GM18511 (cell line): ENCODE measurements around the gene RPL28.

ENCODE experiments used
- ATAC-seq: cut with Tn5 transposase; IDR thresholded peaks from one replicate; pipeline ENCODE4 v1.9.1; 2021; ENCODE audit warnings: mild to moderate bottlenecking, moderate library complexity; ENCODE audit not compliant: unreplicated experiment

Gene RPL28

DNA sequence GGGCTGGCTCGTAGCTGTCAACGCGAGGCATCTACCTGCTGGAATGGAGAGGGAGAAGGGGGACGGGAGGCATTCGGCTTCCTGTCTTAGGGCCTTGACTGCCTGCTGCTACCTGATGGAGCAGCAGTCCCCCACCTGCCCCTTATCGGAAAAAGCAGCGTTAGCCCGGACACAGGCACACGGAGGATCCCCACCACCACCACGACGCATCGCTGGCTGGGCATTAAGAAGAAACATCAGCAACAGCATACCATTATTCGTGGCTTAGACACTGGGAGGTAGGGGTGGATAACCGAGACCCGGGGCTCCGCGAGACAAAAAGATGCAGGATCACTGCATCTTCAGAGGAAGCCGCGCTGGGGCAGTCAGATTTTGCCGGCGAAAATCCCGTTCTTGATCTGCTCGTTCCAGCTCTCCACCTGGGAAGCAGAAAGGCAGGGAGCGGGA lies 32.4 kb upstream of the RPL28 start:
- ATAC-seq = no peak

GRCh38 chr19:55353803-55354697 lies 31.7 kb upstream of the RPL28 start:
- no peak for ATAC-seq

GRCh38 chr19:55354698-55355212 lies 31.0 kb upstream of the RPL28 start, which contains the start of gene COX6B2:
COX6B2 (minus strand) TSS chr19:55354719; CDS start chr19:55354521, 198 bp downstream.
- ATAC-seq = no peak

- no peak for ATAC-seq
Measured at GRCh38 chr19:55355213-55355821, 30.4 kb upstream of the RPL28 start.

DNA sequence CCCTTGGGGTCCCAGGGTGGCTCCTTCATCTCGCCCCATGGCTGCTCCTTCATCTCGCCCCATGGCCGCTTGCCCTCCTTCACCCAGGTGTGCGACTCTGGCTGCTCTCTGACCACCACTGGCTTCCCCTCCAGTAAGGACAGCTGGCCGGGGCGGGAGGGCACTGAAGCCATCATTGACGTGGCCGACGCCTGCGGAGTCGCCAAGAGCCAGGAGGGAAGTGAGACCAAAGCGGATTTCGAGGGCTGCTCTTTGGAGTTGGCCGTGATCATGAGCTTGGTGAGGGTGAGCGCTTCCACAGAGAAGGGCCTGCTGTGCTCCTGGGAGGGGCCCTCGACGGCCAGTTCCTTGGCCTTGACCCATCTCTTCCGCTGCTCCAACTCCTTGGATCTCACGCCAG lies 27.2 kb upstream of the RPL28 start:
- ATAC-seq = no peak

DNA sequence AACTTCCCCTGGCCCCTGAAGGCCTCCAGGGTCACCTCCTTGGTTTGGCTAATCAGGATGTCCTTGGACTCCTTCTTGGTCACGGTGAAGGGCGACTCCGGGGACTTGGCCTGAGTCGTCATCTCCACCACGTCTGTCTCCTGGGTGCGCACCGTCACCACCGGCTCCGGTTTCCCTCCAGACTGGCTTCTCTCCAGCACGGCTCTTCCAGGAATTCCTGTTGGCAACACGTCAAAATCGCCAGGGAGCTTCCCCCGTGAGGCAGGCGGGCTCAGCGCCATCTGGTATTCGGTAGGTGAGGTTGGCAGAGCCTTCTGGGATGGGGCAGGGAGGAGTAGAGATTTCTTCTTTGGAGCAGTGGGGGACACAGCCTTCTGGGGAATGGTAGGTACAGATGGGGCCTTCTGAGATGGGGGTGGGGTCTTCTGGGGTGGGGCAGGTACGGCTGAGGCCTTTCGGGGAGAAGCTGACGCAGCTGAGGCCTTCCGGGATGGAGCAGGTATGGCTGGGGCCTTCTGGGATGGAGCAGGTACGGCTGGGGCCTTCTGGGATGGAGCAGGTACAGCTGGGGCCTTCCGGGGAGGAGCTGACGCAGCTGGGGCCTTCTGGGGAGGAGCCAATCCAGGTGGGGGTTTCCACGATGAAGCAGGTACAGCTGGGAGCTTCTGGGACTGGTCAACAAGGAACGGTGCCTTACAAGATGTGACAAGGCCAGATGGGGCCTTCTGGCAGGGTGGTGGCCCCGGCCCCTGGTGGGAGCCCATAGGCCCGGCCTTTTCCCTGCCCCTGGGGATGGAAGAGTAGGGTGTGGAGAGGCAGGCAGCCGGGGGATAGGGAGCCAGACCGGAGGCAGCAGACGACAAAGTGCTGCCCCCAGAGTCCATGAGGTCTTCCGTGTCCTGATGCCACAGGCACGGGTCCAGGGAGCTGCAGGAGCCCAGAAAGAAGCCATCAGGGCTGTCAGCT lies 26.5 kb upstream of the RPL28 start:
- ATAC-seq = no peak

DNA sequence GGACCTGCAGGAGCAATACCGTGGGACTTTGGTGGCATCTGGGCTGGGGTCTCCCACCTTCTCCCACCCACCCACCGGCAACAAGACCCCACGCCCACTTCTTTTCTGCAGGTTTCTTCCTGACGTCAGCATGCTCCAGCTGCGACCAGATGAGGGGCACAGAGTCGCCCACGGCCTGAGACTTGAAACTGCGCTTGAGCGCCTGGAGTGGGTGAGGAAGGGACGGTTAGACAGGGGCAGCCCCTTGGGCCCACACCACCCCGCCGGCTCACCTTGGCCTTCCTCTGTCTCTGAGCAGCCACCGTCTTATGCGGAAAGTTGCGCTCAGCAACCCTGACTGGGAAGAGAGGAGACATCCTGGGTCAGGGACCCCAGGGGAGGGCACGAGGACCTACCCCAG lies 24.8 kb upstream of the RPL28 start:
- ATAC-seq = no peak

GRCh38 chr19:55362174-55362989 lies 23.4 kb upstream of the RPL28 start:
- no peak for ATAC-seq

- no peak for ATAC-seq
Measured at GRCh38 chr19:55362990-55363716, 22.6 kb upstream of the RPL28 start, which contains the start of gene GARIN5B. GARIN5B (minus strand) TSS chr19:55363260; CDS start chr19:55363066, 194 bp downstream.

DNA sequence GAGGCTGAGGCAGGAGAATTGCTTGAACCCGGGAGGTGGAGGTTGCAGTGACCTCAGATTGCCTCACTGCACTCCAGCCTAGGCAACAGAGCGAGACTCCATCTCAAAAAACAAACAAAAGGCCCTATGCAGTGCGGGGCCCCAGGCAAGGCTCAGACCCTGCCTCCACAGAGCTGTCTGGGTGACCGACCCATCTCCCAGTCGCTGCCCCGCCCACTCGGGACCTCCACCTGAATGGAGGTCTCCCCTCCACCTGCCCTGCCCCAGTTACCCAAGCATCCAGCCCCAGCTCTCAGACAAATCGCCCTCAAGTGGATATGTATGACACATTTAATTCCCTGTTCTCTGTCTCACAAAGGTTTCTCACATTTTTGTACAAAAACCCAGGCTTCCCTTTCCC lies 20.5 kb upstream of the RPL28 start:
- no peak for ATAC-seq

- no peak for ATAC-seq
Measured at GRCh38 chr19:55365964-55366363, 19.8 kb upstream of the RPL28 start.

GRCh38 chr19:55366790-55367189 lies 18.9 kb upstream of the RPL28 start:
- no peak for ATAC-seq

DNA sequence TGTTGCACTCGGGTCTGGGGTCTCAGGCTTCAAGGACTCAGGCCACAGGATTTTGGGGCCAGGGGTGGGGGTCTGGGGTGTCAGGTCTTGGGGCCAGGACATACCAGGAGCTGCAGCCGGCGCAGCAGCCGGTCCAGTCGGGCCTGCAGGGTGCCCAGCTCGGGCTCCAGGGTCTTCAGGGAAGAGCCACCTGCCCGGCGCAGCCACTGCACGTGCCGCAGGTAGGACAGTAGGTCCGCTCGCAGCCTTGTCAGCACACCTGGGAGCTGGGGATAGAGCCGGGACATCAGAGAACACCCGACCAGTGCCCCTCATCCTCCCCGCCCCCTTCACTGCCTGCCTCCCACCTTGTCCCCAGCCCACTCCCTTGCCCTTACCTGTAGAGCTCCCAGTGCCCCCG lies 17.6 kb upstream of the RPL28 start:
- no peak for ATAC-seq

GRCh38 chr19:55368701-55369563 lies 16.8 kb upstream of the RPL28 start:
- ATAC-seq = no peak

DNA sequence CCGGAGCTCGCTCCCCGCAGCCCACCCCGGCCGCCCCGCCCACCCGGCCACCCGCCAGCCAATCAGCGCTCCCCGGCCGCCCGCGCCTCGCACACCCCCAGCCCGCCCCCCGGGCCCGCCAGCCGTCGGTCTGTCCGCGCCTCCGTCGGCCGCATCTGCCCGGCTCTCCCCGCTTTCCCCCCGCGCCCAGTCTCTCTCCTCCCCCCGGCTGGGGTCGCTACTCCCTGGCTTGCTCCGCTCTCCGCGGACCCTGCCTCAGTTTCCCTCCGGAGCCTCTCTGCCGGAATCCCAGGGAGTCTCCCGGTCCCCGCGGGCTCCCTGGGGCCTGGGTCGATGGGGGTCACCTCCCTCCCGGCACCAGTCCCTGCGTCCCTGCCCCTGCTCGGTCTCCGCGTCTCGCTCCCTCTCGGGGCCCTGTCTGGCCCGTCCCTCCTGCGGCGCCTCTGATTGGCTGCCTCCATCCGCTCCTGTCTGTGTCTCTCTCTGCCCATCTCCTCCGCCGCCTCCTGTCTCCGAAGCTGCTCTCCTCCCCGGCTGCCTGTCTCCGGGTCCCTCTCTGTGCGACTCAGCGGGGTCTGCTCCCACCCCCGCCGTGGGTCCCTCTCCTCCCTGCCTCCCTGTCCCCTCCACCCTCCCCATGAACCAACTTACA lies 16.0 kb upstream of the RPL28 start:
- no peak for ATAC-seq

GRCh38 chr19:55370305-55370988 lies 15.3 kb upstream of the RPL28 start, which contains the start of gene IL11:
IL11 (minus strand) TSS chr19:55370463; CDS start chr19:55370310, 153 bp downstream.
- ATAC-seq = no peak
